Peyer's patch (tissue), 4 donors: ENCODE data around the gene CERT1.

ENCODE experiments used
- CTCF ChIP-seq, 6 experiments: fragments of 450-650 bp in 4 of 6; fragments of 200-600 bp in 2 of 6; sonication (generic) in 1 of 6; IDR thresholded peaks; one replicate each; pipeline ENCODE4 v1.5.1; 2017 to 2019; ENCODE audit warnings: antibody characterized with exemption in 6 of 6, mild to moderate bottlenecking in 3 of 6, moderate library complexity in 1 of 6
- POLR2A ChIP-seq, 2 donors: fragments of 450-650 bp; IDR thresholded peaks; one replicate each; pipeline ENCODE4 v1.5.1; 2017; ENCODE audit warnings: antibody characterized with exemption in 2 of 2, mild to moderate bottlenecking in 2 of 2, moderate library complexity in 2 of 2

GRCh38 chr5:75481024-75481423 lies 30.4 kb downstream of the CERT1 start:
- no peak for TF ChIP-seq CTCF (IDR thresholded peaks at IDR 0.05)
- TF ChIP-seq POLR2A (IDR thresholded peaks at IDR 0.05) = no peak
